Stimulated activated naive CD4-positive, alpha-beta T cell treated with Interleukin-2 at 50 U/mL for 16 hours (primary cell): ENCODE results near the gene TMEM95.
"Not testable (repeated sequence)": the region's sequence is repeated elsewhere in the genome, so short reads cannot be mapped to it uniquely, and the experiment has no call there.

ENCODE experiments used
- DNase-seq: peaks from one replicate; lab custom pipeline; 2025; lab: John Stamatoyannopoulos, UW

TMEM95 gene

GRCh38 chr17:7346761-7347614, 8.0 kb upstream of the TMEM95 start:
- no peak for DNase-seq

GRCh38 chr17:7347630-7348477, 7.1 kb upstream of the TMEM95 start:
- DNase-seq: no peak

- no peak for DNase-seq
Observed at GRCh38 chr17:7348478-7349242, 6.3 kb upstream of the TMEM95 start.

GRCh38 chr17:7351665-7352502, 3.1 kb upstream of the TMEM95 start, which contains the start of gene KCTD11:
Gene KCTD11 (plus strand): TSS chr17:7352162.
- DNase-seq: peak; percentile 67

- no peak for DNase-seq
Observed at GRCh38 chr17:7352503-7352889, 2.5 kb upstream of the TMEM95 start.

GRCh38 chr17:7352910-7353635, 1.9 kb upstream of the TMEM95 start:
- DNase-seq: no peak

GRCh38 chr17:7354262-7354843, 603 bp upstream of the TMEM95 start:
- DNase-seq: peak; percentile 25

GRCh38 chr17:7355573-7355972, 617 bp downstream of the TMEM95 start:
- no peak for DNase-seq

- peak; percentile 80 for DNase-seq
Observed at GRCh38 chr17:7356072-7356549, 1.2 kb downstream of the TMEM95 start.

GRCh38 chr17:7356756-7357155, 1.8 kb downstream of the TMEM95 start:
- no peak for DNase-seq

GRCh38 chr17:7357381-7357780, 2.4 kb downstream of the TMEM95 start:
- no peak for DNase-seq

GRCh38 chr17:7361906-7362305, 7.0 kb downstream of the TMEM95 start:
- DNase-seq: no peak

GRCh38 chr17:7363311-7363710, 8.4 kb downstream of the TMEM95 start:
- no peak for DNase-seq

GRCh38 chr17:7365963-7366362, 11.0 kb downstream of the TMEM95 start:
- not testable (repeated sequence) for DNase-seq

GRCh38 chr17:7367083-7367482, 12.1 kb downstream of the TMEM95 start:
- DNase-seq: no peak

GRCh38 chr17:7367918-7368598, 13.1 kb downstream of the TMEM95 start:
- no peak for DNase-seq

- not testable (repeated sequence) for DNase-seq
Observed at GRCh38 chr17:7368599-7368994, 13.6 kb downstream of the TMEM95 start.

- DNase-seq: no peak
Observed at GRCh38 chr17:7369825-7370224, 14.9 kb downstream of the TMEM95 start.

- no peak for DNase-seq
Observed at GRCh38 chr17:7370853-7371252, 15.9 kb downstream of the TMEM95 start.
